MM.1S (cell line): ENCODE results near the gene MAPKAP1.

ENCODE experiments used
- CTCF ChIP-seq: fragments of 300-600 bp; sonication (generic); IDR thresholded peaks from 2 replicates; pipeline ENCODE4 v1.5.1; 2016; ENCODE audit warnings: antibody characterized with exemption, low read length, mixed read lengths
- EZH2 ChIP-seq: fragments of 300-600 bp; sonication (generic); optimal IDR thresholded peaks from 2 replicates; pipeline ENCODE3; 2017; ENCODE audit warnings: low read depth, mild to moderate bottlenecking, antibody characterized with exemption, low read length, mixed read lengths
- EZH2phosphoT487 ChIP-seq: fragments of 300-600 bp; sonication (generic); IDR thresholded peaks from 2 replicates; pipeline ENCODE4 v1.6.1; 2018; ENCODE audit warnings: antibody characterized with exemption, low read length

- TF ChIP-seq CTCF (no peak), EZH2 (no peak), EZH2phosphoT487 (no peak)
Measured at GRCh38 chr9:125484350-125485282, 222.4 kb downstream of the MAPKAP1 start.
